Retina (tissue), 1 donor: ENCODE results near the gene PAGR1.
A peak's percentile ranks its signal among the peaks of the same experiment; 100 is the strongest.
"Not testable (repeated sequence)": the region's sequence is repeated elsewhere in the genome, so short reads cannot be mapped to it uniquely, and the experiment has no call there.

Experiments
- DNase-seq: peaks from one replicate; pipeline ENCODE4 v3.0.0-alpha.2; 2016

PAGR1 gene

GRCh38 chr16:29841631-29842030 lies 25.7 kb downstream of the PAGR1 start:
- no peak for DNase-seq

DNA sequence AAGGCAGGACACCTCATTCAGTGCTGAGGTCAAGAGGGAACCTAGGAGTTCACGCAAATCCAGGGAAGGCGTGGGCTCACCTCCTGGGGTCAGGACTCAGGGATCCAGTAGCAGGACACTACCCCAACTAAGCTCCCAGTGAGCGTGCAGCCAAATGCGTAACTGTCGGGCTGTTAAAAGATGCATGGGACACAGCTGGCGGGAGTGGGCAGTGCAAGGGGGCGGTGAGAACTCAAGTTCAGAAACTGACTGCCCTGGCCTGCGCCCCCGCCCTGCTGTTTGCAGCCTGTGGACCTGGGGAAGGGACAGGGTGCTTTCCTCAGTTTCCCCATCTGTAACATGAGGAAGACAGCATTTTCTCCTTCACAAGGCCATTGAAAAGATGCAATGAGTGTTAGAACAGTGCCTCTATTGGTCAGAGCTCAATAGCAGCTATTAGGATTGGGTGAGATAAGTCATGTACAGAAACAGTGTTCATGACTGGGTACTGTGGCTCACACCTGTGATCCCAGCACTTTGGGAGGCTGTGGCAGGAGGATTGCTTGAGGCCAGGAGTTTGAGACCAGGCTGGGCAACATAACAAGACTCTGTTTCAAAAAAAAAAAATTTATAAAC lies 26.9 kb downstream of the PAGR1 start:
- DNase-seq, result no peak

DNA sequence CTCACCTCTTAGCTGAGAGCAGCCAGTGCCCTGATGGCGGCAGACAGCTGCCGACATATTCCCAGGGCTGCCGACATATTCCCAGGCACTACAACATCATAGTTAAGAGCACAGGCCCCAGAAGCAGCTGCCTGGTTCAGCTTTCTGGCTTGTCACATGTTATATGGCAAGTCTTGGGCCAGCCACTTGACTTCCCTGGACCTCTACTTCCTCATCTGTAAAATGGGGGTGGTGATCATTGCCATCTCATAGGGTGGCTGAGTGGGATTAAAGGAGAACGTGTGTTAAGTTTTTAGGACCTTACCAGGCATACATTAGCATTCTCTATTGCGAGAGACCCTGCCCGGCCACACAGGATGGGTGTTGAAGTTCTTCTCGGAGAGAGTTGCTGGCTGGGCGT lies 28.0 kb downstream of the PAGR1 start:
- DNase-seq, result no peak

DNA sequence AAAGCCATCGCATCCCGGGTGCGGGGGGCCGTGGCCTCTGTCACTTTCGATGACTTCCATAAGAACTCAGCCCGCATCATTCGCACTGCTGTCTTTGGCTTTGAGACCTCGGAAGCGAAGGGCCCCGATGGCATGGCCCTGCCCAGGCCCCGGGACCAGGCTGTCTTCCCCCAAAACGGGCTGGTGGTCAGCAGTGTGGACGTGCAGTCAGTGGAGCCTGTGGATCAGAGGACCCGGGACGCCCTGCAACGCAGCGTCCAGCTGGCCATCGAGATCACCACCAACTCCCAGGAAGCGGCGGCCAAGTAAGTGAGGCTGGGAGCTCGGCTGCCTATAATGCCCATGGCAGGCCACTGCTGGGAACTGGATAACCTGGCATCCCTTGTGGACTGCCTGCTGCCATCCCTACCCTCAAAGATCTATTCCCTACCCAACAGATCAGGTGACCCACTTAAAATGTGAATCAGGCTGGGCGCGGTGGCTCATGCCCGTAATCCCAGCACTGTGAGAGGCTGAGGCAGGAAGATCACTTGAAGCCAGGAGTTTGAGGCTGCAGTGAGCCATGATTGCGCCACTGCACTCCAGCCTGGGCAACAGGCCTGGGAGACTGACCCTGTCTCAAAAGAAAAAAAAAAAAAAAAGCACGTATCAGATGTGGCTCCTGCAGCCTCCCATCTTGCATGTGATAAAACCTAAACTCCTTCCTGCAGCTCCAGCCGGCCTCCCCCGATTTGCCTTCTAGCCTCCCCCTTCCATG lies 28.8 kb downstream of the PAGR1 start:
- DNase-seq, result no peak

DNA sequence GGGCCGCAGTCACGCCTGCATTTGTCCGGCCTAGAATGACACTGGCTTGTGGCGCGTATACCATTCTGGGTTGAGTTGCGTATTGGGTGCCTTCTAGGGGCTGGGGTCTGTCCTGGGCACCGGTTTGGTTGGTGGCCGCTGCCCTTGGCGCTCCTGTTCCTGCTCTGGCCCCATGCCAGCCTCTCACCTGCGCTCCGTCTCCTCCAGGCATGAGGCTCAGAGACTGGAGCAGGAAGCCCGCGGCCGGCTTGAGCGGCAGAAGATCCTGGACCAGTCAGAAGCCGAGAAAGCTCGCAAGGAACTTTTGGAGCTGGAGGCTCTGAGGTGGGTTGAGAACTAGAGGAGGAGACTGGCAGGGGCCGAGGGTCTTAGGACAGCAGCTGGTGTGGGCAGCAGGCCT lies 29.7 kb downstream of the PAGR1 start:
- DNase-seq, result no peak

DNA sequence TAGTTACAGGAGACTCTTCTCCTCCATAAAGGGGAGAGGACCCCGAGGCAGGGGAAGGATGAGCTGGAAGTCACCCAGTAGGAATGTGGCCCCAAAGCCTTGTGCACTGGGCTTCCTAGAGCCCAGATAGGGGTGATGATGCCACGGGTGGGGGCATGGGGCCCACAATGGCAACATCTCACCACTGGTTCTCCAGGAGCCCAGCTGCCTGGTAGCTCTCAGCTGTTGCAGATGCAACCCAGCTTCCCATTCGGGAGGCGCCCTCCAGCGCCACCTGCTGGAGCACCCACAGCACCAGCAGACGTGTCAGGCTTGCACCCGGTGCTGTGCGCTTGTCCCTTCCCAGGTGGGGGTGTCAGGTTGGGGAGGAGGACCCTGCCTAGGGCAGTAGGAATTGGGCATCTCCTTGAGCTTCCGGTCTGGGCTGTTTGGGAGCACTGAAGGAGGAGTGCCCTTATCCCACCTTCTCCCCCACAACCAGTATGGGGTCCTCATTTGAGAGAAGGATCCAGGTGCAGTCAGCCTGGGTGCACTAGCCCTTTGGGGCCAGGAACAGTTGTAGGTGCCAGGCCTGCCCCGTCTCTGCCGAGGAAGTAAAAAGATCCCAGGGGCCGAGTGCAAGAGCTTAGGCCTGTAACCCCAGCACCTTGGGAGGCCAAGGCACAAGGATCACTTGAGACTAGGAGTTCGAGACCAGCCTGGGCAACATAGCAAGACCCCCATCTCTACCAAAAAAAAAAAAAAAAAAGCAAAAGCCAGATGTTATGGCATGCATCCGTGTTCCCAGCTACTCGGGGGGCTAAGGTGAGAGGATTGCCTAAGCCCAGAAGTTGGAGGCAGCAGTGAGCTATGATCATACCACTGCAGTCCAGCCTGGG lies 32.7 kb downstream of the PAGR1 start:
- peak; percentile 74 for DNase-seq

- no peak for DNase-seq
Measured at GRCh38 chr16:29849505-29849904, 33.6 kb downstream of the PAGR1 start.

DNA sequence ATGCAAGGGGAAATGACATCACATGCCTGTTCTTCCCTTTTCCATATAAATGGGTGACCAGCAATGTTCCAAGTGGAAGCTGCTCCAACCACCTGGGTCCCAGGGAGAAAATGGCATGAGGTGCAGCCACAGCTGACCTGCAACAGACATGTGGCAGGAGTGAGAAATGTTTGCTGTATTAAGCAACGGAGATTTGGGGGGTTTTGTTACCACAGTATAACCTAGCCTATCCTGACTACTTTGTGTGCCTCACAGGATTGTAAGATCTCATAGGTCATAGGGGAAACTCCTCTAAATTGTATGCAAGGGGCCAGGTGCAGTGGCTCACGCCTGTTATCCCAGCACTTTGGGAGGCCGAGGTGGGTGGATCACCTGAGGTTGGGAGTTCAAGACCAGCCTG lies 35.0 kb downstream of the PAGR1 start:
- DNase-seq, result no peak

- DNase-seq, result no peak
Measured at GRCh38 chr16:29852654-29853053, 36.7 kb downstream of the PAGR1 start.

- DNase-seq, result no peak
Measured at GRCh38 chr16:29854520-29855100, 38.7 kb downstream of the PAGR1 start.

- no peak for DNase-seq
Measured at GRCh38 chr16:29857133-29857760, 41.3 kb downstream of the PAGR1 start.

- DNase-seq, result no peak
Measured at GRCh38 chr16:29858149-29858849, 42.3 kb downstream of the PAGR1 start.

- no peak for DNase-seq
Measured at GRCh38 chr16:29858974-29859373, 43.0 kb downstream of the PAGR1 start.

GRCh38 chr16:29860218-29860617 lies 44.3 kb downstream of the PAGR1 start:
- no peak for DNase-seq

GRCh38 chr16:29862383-29862883 lies 46.5 kb downstream of the PAGR1 start:
- no peak for DNase-seq

DNA sequence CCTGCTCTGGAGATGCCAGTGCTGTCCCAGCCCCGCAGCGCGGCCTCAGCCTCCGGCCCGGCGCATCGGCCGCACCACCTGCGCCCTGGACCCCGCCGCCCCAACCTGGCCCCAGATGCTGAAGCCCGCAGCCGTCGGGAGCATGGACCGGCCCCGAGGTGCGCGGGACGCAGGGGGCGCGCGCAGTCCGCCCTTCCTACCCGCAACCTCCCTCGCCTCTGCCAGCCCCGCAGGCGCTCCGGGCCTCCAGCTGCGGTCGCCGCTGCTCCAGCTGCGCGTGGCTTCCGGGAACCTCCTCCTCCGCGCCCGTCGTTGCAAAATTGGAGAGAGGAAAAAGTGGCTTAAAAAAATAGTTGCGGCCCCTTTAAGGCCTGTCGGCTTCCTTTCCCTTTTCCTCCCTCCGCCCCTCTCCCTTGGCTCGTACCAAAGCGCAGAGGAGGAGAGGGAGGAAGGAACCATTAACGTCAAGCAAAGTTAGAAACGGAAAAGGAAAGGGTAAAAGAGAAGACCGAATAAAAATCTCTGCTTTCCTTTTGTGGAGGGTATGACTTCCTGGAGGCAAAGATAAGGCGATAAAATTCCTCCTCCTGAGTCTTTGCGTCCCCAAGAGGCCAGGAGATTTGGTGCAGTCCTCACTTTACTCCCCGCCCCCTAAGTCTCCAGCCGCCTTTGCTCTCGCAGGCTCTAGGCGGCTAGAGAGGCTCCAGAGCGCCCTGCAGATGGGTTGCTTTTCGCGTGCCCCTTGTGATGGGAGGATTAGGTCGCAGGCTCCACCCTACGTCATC lies 47.1 kb downstream of the PAGR1 start, which contains the start of gene CDIPT:
CDIPT (minus strand) TSS at position 343 of the 785 bp plus-strand sequence. CDS start 369 bp downstream, outside the sequence.
- peak; percentile 100 for DNase-seq

GRCh38 chr16:29863669-29863984 lies 47.7 kb downstream of the PAGR1 start:
- DNase-seq, result no peak

- no peak for DNase-seq
Measured at GRCh38 chr16:29864205-29864604, 48.3 kb downstream of the PAGR1 start.

DNA sequence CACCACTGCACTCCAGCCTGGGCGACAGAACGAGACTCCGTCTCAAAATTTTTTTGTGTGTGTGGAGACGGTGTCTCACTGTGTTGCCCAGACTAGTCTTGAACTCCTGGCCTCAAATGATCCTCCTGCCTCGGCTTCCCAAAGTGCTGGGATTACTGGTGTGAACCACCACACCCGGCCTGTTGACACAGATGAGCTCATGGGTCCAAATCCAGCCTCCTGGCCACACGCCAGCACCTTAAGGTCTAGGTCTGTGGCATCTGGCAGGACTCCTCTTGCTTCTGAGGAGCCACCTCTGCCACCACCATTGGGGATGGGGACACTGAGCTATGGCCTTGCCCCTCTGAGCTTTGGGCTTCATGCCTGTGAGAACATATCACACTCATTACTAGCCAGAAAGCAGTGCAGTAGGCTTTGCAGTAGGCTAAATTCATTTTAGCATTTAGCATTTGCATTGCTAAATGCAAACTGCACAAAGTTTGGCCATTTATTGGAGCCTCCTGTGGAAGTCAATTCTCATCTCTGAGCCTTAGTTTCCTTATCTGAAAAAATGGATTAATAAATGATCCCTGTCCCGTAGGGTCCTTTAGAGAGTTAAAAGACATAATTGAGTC lies 52.6 kb downstream of the PAGR1 start:
- no peak for DNase-seq

- DNase-seq, result not testable (repeated sequence)
Measured at GRCh38 chr16:29869067-29869466, 53.1 kb downstream of the PAGR1 start.
